Naive thymus-derived CD8-positive, alpha-beta T cell (primary cell): Measurements from ENCODE around the gene VPS35. TPM values are rescaled to one million over a fixed set of nuclear protein-coding genes. Genes with fewer than 3 reads are reported as not detected.
A peak's percentile ranks its signal among the peaks of the same experiment; 100 is the strongest.

Experiments used
- ATAC-seq, 2 donors: fragments of 150-1000 bp; cut with Tn5 transposase in 1 of 2; sonication (Bioruptor Pico), chemical (Tn5 transposase) in 1 of 2; 1 replicate in 1 of 2; 2 replicates in 1 of 2; pipeline ENCODE4 v1.10.0; 2021; ENCODE audit warnings: mild to moderate bottlenecking in 2 of 2, moderate library complexity in 2 of 2
- POLR2A ChIA-PET: fragments of 350-600 bp; sonication (Branson Sonifier 250); formaldehyde crosslinking; loops from one replicate; lab custom pipeline; 2021; ENCODE audit warnings: antibody characterized with exemption; lab: Charles Lee
- DNase-seq, 10 donors: peaks; one replicate each; pipeline versions ENCODE4 v3.0.0 to v3.0.0-alpha.2; 2020 to 2022
- H3K27ac Mint-ChIP-seq, 10 donors: one replicate each; pipeline ENCODE4 v1.8.0; 2020 to 2022; ENCODE audit warnings: mild to moderate bottlenecking in 10 of 10, mixed read lengths in 10 of 10, moderate library complexity in 4 of 10, inconsistent platforms in 1 of 10
- H3K27me3 Mint-ChIP-seq, 5 donors: one replicate each; pipeline ENCODE4 v1.8.0; 2021 to 2022; ENCODE audit warnings: mixed read lengths in 5 of 5
- H3K36me3 Mint-ChIP-seq, 3 donors: one replicate each; pipeline ENCODE4 v1.8.0; 2020 to 2022; ENCODE audit warnings: mixed read lengths in 3 of 3, mild to moderate bottlenecking in 2 of 3, inconsistent platforms in 1 of 3
- H3K4me1 Mint-ChIP-seq, 4 donors: one replicate each; pipeline ENCODE4 v1.8.0; 2021 to 2022; ENCODE audit warnings: mixed read lengths in 4 of 4
- H3K4me3 Mint-ChIP-seq, 10 donors: one replicate each; pipeline ENCODE4 v1.8.0; 2020 to 2022; ENCODE audit warnings: mild to moderate bottlenecking in 10 of 10, mixed read lengths in 10 of 10, moderate library complexity in 6 of 10, inconsistent platforms in 1 of 10
- H3K9me3 Mint-ChIP-seq, 9 donors: one replicate each; pipeline ENCODE4 v1.8.0; 2020 to 2022; ENCODE audit warnings: mixed read lengths in 9 of 9, mild to moderate bottlenecking in 3 of 9, inconsistent platforms in 1 of 9, moderate library complexity in 1 of 9
- polyA plus RNA-seq, 3 donors: library from polyadenylated mRNA; unstranded; fragments of 300-500 nt; fragmentation: Illumina TruSeq; gene quantifications; one replicate each; pipeline ENCODE4 v1.2.3, GENCODE V29; 2021
- total RNA-seq, 8 experiments: library from RNA in 2 of 8; stranded (reverse) in 2 of 8; gene quantifications; one replicate each; pipeline ENCODE4 v1.2.3 and lab custom pipeline; 2021 to 2026

The VPS35 gene
- total RNA-seq (100 to 1,000 TPM in 1 of 2 experiments, 10 to 100 TPM in 1; 98.3 to 104 TPM), polyA plus RNA-seq (10 to 100 TPM; 66.5 to 67.7 (median 67.1) TPM), total RNA-seq (lab: John Stamatoyannopoulos, UW) (55.1 to 196 (median 164) reads per million in 6 experiments)

DNA sequence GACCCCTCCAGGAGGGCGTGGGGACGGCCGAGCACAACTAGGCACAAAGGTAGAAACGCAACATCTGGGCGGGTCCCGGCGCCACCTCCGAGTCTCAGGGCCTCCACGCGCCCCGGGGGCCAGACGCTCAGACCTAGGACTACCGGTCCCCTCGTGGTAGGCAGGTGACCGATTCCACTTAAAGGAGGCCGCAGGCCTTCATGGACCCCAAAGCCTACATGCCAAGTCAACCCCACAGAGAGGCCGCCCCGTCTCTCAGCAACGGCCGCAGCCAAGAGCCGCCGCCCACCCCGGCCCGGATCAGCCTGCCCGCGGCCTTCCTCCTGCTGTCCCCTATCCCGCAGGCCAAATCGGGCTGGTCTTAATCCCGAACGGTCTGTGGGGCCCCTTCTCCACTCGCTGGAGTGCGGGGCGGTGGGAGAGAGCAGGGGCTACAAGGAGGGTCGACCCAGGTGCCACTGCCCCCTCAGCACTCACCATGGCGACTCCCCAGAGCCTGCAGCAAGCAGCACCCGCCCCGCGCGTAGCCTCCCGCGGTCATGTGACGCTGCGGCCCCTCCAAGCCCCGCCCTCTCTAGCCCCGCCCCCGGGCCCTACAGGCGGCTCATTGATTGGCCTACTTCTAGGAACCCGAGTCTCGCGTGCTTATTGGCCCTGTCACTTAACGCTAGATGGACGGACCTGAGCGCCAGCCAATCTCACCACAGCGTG is at the start of gene VPS35:
Gene VPS35, minus strand, starts transcription at position 525 of the 711 bp plus-strand sequence. Its CDS starts 45 bp downstream, at position 480.
- ATAC-seq (peak; percentile 89 to 90), DNase-seq (peak in 9 of 10 donors; percentile 98 to 100 (median 99))
- Mint-ChIP-seq H3K4me3 (no peak within 1 kb of the TSS), H3K27ac (no peak within 1 kb of the TSS), H3K36me3 (no peaks in the 10 kb centered on the region), H3K4me1 (peaks cover 19 to 52% (median 42%) of the 10 kb centered on the region in 4 donors), H3K9me3 (no peaks in the 10 kb centered on the region), H3K27me3 (no peaks in the 10 kb centered on the region)
- POLR2A ChIA-PET, result interaction anchor here (2.0 kb wide), 1 partner anchor 284 kb away, joined by 7 read pairs; the partner anchor contains the start of gene DNAJA2

DNA sequence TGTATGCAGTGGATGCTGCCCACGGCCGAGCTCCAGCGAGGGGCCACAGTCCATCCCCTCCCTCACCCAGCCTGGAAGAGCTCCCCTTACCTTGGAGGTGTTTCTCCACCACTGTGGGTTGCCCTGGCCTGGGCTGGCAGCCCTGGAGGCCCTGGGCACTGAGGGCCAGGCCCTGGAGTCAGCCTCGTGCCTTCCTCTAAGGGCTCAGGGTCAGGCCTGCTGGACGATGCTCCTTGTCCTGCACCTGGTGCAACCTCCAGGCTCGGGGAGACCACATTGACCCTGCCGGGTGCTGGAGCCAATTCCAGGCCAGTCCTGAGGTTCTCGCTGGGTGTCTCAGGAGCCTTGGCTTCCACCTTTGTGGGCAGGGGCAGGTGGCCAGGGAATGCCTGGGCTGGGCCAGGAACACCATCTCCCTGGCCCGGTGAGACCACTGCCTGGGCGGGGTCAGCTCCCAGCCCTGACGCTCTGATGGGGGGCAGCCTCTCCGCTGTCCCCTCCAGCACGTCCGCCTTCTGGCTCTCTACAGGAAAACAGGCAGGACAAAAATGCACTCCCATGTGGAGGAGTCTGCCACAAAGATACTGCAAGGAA is 48.7 kb upstream of the VPS35 start:
- Mint-ChIP-seq H3K27ac (peak overlapping the region in 1 of 10 donors; percentile 43), H3K4me3 (no peak overlapping the region), H3K4me1 (peaks cover 0 to 4% (median 0%) of the 10 kb centered on the region in 4 donors), H3K27me3 (no peaks in the 10 kb centered on the region), H3K9me3 (no peaks in the 10 kb centered on the region), H3K36me3 (no peaks in the 10 kb centered on the region)
- no peak for ATAC-seq
- POLR2A ChIA-PET, result no interaction called here
- DNase-seq, result no peak

DNA sequence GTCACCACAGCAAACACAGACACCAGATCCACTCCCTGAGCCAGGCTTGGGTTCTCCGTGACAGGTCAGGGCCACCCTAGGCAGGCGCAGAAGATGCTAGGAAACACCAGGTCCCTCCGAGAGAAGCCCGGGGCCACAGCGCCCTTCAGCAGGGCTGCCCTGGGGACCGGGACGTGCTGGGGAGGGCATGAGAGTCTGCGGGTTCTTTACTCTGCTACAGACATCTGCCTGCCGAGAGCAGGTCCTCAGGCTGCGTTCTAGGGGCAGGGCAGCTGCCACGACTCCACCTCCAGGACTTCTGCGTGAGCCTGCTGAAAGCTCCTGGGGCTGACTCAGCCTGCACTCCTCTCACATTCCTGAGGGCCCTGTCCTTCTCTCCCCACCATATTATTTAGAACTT is 47.7 kb upstream of the VPS35 start:
- no peak for ATAC-seq
- H3K27ac Mint-ChIP-seq, result no peak overlapping the region
- no peaks in the 10 kb centered on the region for H3K9me3 Mint-ChIP-seq
- POLR2A ChIA-PET, result interaction anchor here (0.5 kb wide), 1 partner anchor 271 kb away, joined by 3 read pairs; no protein-coding TSS in a partner anchor
- no peak overlapping the region for H3K4me3 Mint-ChIP-seq
- no peaks in the 10 kb centered on the region for H3K36me3 Mint-ChIP-seq
- H3K27me3 Mint-ChIP-seq, result no peaks in the 10 kb centered on the region
- DNase-seq, result no peak
- no peaks in the 10 kb centered on the region for H3K4me1 Mint-ChIP-seq

DNA sequence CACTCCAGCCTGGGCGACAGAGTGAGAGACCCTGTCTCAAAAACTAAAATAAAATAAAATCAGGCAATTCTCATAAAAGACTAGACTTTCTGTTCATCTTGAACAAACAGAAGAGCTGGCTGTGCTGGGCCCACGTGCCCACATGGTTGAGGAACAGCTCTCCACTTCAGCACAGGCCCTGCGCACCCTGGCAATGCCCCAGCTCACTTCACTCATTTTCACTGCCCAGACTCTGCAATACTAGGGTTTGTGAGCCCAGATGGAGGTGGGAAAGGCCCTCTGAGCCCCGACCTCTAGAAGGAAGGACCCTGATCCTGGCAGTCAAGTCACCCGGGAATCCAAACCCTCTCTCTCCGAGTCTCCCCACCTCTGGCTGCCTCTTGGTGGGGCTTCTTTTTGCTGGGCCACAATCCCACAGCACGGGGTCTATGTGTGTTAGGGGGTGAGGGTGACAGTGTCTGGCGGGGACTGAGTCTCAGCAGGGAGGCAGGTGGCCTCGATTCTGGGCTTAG is 44.4 kb upstream of the VPS35 start:
- Mint-ChIP-seq H3K4me1 (no peaks in the 10 kb centered on the region), H3K36me3 (no peaks in the 10 kb centered on the region), H3K27ac (peak overlapping the region in 1 of 10 donors; percentile 51), H3K9me3 (no peaks in the 10 kb centered on the region), H3K27me3 (no peaks in the 10 kb centered on the region), H3K4me3 (no peak overlapping the region)
- DNase-seq (no peak), ATAC-seq (no peak)
- POLR2A ChIA-PET, result no interaction called here

DNA sequence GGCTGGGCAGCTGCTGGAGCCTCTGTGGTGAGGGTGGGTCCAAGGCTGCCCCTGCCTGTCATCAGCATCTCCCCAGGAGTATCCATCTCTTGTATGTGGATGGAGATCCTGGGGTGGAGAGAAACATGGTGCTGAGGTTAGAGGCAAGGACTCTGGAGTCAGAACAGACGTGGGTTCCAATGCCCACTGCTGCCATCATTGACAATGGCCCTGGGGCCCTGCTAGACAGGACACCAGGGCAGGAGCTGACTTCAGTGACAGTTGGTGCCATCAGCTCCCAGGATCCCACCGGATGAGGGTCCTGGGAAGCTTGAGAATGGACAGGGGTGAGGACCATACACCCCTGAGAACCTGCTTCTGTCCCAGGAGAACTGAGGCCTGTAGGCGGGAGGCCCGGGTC is 43.6 kb upstream of the VPS35 start:
- DNase-seq (no peak), ATAC-seq (no peak)
- no peak overlapping the region for H3K4me3 Mint-ChIP-seq
- H3K27ac Mint-ChIP-seq, result no peak overlapping the region
- H3K9me3 Mint-ChIP-seq, result no peaks in the 10 kb centered on the region
- no peaks in the 10 kb centered on the region for H3K4me1 Mint-ChIP-seq
- POLR2A ChIA-PET, result no interaction called here
- no peaks in the 10 kb centered on the region for H3K27me3 Mint-ChIP-seq
- no peaks in the 10 kb centered on the region for H3K36me3 Mint-ChIP-seq

DNA sequence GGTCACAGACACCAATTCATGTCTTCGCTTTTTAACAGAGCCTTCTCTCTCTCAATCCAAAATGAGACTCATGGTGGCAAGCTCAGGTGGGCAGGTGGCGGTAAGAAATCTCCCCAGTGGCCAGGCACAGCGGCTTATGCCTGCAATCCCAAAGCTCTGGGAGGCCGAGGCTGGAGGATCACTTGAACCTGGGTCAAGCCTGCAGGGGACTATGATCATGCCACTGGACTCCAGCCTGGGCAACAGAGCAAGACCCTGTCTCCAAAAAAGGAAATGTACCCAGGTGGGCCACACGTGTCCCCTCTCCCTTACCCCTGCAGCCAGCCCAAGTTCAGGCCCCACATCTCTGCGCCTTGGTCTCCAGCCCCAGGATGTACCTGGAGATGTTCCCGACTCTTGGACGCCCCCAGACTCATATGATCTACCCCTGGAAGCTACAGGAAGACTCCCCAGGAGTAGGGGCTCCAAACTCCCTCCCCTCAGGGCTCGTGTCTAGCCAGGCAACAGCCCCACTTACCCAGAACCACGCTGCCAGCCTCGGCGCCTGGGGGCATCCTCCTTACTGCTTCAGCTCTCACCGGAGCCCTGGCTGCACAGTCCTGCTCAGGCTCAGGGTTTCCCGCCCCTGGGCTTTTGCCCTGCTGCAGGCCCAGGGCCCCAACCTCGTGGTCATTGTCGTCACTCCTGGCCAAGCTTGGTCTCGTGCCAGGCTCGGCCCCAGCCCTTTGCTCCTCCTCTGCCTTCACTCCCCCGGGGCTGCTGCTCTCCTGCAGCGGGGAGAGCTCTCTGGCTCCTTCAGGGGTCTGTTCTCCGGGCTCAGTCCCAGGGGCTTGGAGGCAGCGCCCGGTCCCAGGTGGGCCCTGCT is 42.9 kb upstream of the VPS35 start:
- DNase-seq (no peak), ATAC-seq (no peak)
- H3K4me3 Mint-ChIP-seq, result no peak overlapping the region
- H3K36me3 Mint-ChIP-seq, result no peaks in the 10 kb centered on the region
- H3K27ac Mint-ChIP-seq, result no peak overlapping the region
- H3K4me1 Mint-ChIP-seq, result no peaks in the 10 kb centered on the region
- H3K27me3 Mint-ChIP-seq, result no peaks in the 10 kb centered on the region
- POLR2A ChIA-PET, result no interaction called here
- no peaks in the 10 kb centered on the region for H3K9me3 Mint-ChIP-seq

DNA sequence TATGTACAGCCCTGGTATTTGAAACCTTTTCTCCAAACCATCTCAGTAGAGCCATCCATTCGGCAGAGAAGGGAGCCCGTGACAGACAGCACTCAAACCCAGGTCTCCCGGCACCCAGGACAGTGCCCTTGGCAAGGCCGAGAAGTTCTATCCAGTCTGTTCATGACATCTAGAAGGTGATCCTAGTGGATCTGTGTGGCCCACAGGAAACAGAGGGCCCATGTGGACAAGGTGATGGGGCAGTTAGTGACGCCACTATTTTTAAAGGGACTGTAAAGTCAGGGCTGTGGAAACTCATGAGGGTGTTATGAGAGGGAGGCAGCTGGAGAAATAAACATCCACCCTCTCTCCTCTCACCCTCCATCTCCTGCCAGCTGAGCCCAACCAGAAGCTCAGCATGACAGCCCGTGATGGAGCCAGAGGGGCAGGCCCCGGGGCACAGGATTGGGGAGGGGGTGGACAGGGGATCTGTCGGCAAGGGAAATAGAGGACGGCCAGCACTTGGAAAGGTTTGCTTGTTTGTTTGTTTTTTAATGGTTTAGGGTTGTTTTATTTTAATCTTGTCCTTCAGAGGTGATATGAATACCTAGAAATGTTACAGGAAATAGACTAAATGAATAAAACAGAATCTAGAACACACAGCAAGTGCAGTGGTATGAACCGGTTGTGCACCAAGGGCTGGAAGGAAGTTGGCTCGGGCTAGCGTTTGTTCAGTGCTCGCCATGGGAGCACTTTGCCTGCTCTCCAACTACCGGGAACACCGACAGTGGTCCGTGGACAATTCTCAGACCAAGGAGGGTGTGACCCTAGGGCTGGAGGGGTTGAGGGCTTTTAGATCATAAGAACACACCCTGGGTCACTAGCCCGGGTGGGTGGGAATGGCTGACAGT is 42.1 kb upstream of the VPS35 start:
- H3K27me3 Mint-ChIP-seq, result no peaks in the 10 kb centered on the region
- POLR2A ChIA-PET, result no interaction called here
- H3K9me3 Mint-ChIP-seq, result peaks cover 0 to 7% (median 0%) of the 10 kb centered on the region in 9 donors
- H3K36me3 Mint-ChIP-seq, result peaks cover 0 to under 1% (median 0%) of the 10 kb centered on the region in 3 donors
- H3K4me1 Mint-ChIP-seq, result no peaks in the 10 kb centered on the region
- no peak for ATAC-seq
- H3K4me3 Mint-ChIP-seq, result no peak overlapping the region
- no peak overlapping the region for H3K27ac Mint-ChIP-seq
- no peak for DNase-seq

DNA sequence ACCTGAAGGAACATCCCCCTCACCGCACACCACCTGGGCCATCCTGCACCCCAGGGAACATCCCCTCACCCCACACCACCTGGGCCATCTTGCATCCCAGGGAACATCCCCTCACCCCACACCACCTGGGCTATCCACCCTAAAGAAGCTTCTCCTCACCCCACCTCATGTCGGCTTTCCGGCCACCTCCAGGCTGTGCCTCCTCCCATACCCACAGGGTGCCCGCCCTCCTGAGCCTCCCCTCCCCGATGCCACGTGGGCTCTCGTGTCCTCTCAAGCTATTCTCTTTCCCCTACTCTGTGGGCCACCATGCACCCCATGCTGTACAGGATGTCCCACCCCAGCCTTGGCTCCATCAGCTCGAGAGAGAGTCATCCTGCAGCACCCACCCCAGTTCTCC is 41.1 kb upstream of the VPS35 start:
- ATAC-seq, result no peak
- H3K27ac Mint-ChIP-seq, result no peak overlapping the region
- no peaks in the 10 kb centered on the region for H3K4me1 Mint-ChIP-seq
- peaks cover 0 to 12% (median 6%) of the 10 kb centered on the region in 9 donors for H3K9me3 Mint-ChIP-seq
- POLR2A ChIA-PET, result no interaction called here
- H3K27me3 Mint-ChIP-seq, result no peaks in the 10 kb centered on the region
- no peak for DNase-seq
- no peak overlapping the region for H3K4me3 Mint-ChIP-seq
- peaks cover 0 to 7% (median 6%) of the 10 kb centered on the region in 3 donors for H3K36me3 Mint-ChIP-seq

DNA sequence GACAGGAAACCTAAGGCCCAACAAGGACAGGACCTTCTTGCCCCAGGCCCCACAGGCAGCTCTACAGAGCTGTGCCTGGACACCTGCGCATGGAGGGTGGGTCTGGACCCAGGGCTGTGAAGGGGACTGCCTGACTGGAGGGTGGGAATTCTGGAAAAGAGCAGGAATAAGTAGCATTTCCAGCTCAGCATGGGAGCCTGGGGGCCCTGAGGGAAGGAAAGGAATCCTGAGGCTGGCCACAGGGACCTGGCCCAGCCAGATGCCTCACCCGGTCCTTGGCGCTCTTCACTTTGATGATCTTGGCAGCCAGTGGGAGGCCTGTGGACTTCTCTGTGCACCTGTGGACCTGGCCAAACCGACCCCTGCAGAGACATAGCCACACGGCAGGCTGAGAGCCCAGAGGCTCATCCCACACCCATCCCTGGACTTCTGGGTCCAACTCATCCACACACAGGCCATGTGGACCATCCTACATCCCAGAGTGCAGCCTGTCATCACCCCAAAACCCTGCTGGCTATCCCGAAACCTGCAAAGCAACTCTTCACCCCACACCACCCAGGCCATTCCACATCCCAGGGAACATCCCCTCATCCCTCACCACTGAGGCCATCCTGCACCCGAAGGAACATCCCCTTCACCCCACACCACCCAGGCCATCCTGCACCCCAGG is 40.5 kb upstream of the VPS35 start:
- peaks cover 0 to 9% (median 6%) of the 10 kb centered on the region in 3 donors for H3K36me3 Mint-ChIP-seq
- peaks cover 2 to 18% (median 8%) of the 10 kb centered on the region in 9 donors for H3K9me3 Mint-ChIP-seq
- H3K4me3 Mint-ChIP-seq, result no peak overlapping the region
- no peaks in the 10 kb centered on the region for H3K4me1 Mint-ChIP-seq
- POLR2A ChIA-PET, result no interaction called here
- no peaks in the 10 kb centered on the region for H3K27me3 Mint-ChIP-seq
- no peak for DNase-seq
- no peak overlapping the region for H3K27ac Mint-ChIP-seq
- ATAC-seq, result no peak

DNA sequence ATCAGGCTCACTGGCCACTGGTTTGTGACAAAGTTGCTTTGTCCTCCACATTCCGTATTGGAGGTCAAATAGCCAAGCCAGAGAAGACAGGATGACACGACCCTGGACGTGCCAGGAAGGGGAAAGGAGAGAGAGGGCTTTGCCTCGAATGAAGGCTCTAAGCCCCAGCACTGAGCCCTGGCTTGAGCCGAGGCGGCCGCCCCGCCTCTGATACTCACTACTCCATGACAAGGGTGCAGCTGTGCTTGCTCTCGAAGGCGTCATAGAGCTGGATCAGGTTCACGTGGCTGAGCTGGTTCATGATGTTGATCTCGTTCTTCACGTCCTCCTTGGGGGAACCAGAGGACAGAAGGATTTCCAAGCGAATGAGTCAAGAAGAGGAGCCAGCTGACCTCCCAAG is 39.8 kb upstream of the VPS35 start:
- Mint-ChIP-seq H3K4me3 (no peak overlapping the region), H3K9me3 (peaks cover 3 to 19% (median 9%) of the 10 kb centered on the region in 9 donors), H3K27me3 (no peaks in the 10 kb centered on the region), H3K4me1 (no peaks in the 10 kb centered on the region), H3K27ac (no peak overlapping the region), H3K36me3 (peaks cover 0 to 9% (median 6%) of the 10 kb centered on the region in 3 donors)
- POLR2A ChIA-PET, result no interaction called here
- ATAC-seq, result no peak
- no peak for DNase-seq

DNA sequence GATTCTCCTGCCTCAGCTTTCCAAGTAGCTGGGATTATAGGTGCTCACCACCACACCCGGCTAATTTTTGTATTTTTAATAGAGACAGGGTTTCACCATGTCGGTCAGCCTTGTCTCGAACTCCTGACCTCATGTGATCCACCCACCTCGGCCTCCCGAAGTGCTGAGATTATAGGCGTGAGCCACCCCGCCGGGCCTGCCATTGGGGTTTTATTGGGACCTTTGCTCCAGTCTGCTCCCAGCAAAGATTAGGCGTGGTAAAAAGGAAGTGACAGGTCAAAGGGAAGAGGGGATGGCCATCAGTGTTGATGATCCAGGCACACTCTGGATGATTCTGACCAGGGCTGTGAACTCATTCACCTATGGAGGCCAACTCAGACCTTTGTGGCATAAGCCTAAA is 38.7 kb upstream of the VPS35 start:
- H3K36me3 Mint-ChIP-seq, result peaks cover 0 to 9% (median 6%) of the 10 kb centered on the region in 3 donors
- no peak for DNase-seq

More for the DNA sequence above, 38.7 kb upstream of the VPS35 start:
- H3K27ac Mint-ChIP-seq, result no peak overlapping the region
- POLR2A ChIA-PET, result no interaction called here
- no peak for ATAC-seq
- no peak overlapping the region for H3K4me3 Mint-ChIP-seq
- no peaks in the 10 kb centered on the region for H3K27me3 Mint-ChIP-seq
- peaks cover 3 to 19% (median 10%) of the 10 kb centered on the region in 9 donors for H3K9me3 Mint-ChIP-seq
- H3K4me1 Mint-ChIP-seq, result no peaks in the 10 kb centered on the region
